OCI-LY1 (cell line): ENCODE measurements around the gene FRMD1.

ENCODE experiments used
- H2AFZ ChIP-seq: fragments of 200-600 bp; sonication (generic), shearing (Covaris generic); 2 replicates; pipeline ENCODE4 v1.6.0; 2014; ENCODE audit warnings: antibody characterized with exemption, mild to moderate bottlenecking, low read length
- H3F3A ChIP-seq: fragments of 200-600 bp; sonication (generic), shearing (Covaris generic); 2 replicates; pipeline ENCODE4 v1.6.0; 2014; ENCODE audit warnings: mild to moderate bottlenecking, antibody characterized with exemption, low read length, moderate library complexity; ENCODE audit not compliant: insufficient read depth
- H3K27ac ChIP-seq: fragments of 200-600 bp; sonication (generic); 2 replicates; pipeline ENCODE4 v1.5.1; 2014; ENCODE audit warnings: low read length, mixed run types, mild to moderate bottlenecking, low read depth; ENCODE audit not compliant: poor library complexity, severe bottlenecking
- H3K27me3 ChIP-seq: fragments of 200-600 bp; sonication (generic); 2 replicates; pipeline ENCODE4 v1.6.0; 2014; ENCODE audit warnings: antibody characterized with exemption, mild to moderate bottlenecking, low read length, moderate library complexity; ENCODE audit not compliant: insufficient read depth
- H3K36me3 ChIP-seq: fragments of 200-600 bp; sonication (generic); 2 replicates; pipeline ENCODE4 v1.6.1; 2014; ENCODE audit warnings: mild to moderate bottlenecking, antibody characterized with exemption, low read length, moderate library complexity, mixed read lengths; ENCODE audit not compliant: insufficient read depth
- H3K4me1 ChIP-seq: fragments of 200-600 bp; sonication (generic); 2 replicates; pipeline ENCODE4 v1.5.1; 2014; ENCODE audit warnings: mild to moderate bottlenecking, low read length, moderate library complexity; ENCODE audit not compliant: insufficient read depth, severe bottlenecking
- H3K4me2 ChIP-seq: fragments of 200-600 bp; sonication (generic), shearing (Covaris generic); 2 replicates; pipeline ENCODE4 v1.6.1; 2014; ENCODE audit warnings: low read length
- H3K4me3 ChIP-seq: fragments of 200-600 bp; sonication (generic); 2 replicates; pipeline ENCODE4 v1.5.1; 2014; ENCODE audit warnings: low read length, low read depth, mild to moderate bottlenecking, mixed read lengths; ENCODE audit not compliant: poor library complexity, severe bottlenecking
- H3K79me2 ChIP-seq: fragments of 200-600 bp; shearing (Covaris generic); 2 replicates; pipeline ENCODE4 v1.6.1; 2016; ENCODE audit warnings: mixed run types, low read length, mixed read lengths; ENCODE audit not compliant: insufficient read depth
- H3K9ac ChIP-seq: fragments of 200-600 bp; sonication (generic), shearing (Covaris generic); 2 replicates; pipeline ENCODE4 v1.6.1; 2014; ENCODE audit warnings: mild to moderate bottlenecking, low read length, mixed read lengths
- H3K9me2 ChIP-seq: fragments of 200-600 bp; sonication (generic), shearing (Covaris generic); 2 replicates; pipeline ENCODE4 v1.6.1; 2014; ENCODE audit warnings: low read depth, mild to moderate bottlenecking, low read length, mixed read lengths
- H3K9me3 ChIP-seq: fragments of 200-600 bp; shearing (Covaris generic); 2 replicates; pipeline ENCODE4 v1.6.1; 2014; ENCODE audit warnings: low read length, mixed read lengths
- H4K20me1 ChIP-seq: fragments of 200-600 bp; sonication (generic), shearing (Covaris generic); 2 replicates; pipeline ENCODE4 v1.6.0; 2016; ENCODE audit warnings: mild to moderate bottlenecking, low read length; ENCODE audit not compliant: insufficient read depth
- EZH2 ChIP-seq: fragments of 200-600 bp; sonication (generic), shearing (Covaris generic); IDR thresholded peaks from 2 replicates; pipeline ENCODE4 v1.8.0; 2017; ENCODE audit warnings: borderline replicate concordance, mixed run types, mild to moderate bottlenecking, antibody characterized with exemption, low read length, moderate library complexity, mixed read lengths
- TF ChIP-seq, protein P1 (sequence below): fragments of 200-600 bp; sonication (generic), shearing (Covaris generic); IDR thresholded peaks from 2 replicates; pipeline ENCODE4 v1.5.1; 2017; ENCODE audit warnings: mild to moderate bottlenecking, antibody characterized with exemption, low read length, moderate library complexity, mixed read lengths

FRMD1 gene

GRCh38 chr6:168056892-168057527 is 22.0 kb downstream of the FRMD1 start:
- H3K4me3 ChIP-seq, result no peak overlapping the region
- H3K27me3 ChIP-seq, result no peaks in the 10 kb centered on the region
- no peaks in the 10 kb centered on the region for H3K36me3 ChIP-seq
- H3K4me1 ChIP-seq, result no peaks in the 10 kb centered on the region
- no peaks in the 10 kb centered on the region for H3K9me2 ChIP-seq
- H2AFZ ChIP-seq, result no peak overlapping the region
- no peaks in the 10 kb centered on the region for H3K9me3 ChIP-seq
- no peaks in the 10 kb centered on the region for H3F3A ChIP-seq
- no peak overlapping the region for H3K9ac ChIP-seq
- H3K4me2 ChIP-seq, result no peak overlapping the region
- no peaks in the 10 kb centered on the region for H3K79me2 ChIP-seq
- no peak overlapping the region for H3K27ac ChIP-seq
- TF ChIP-seq, protein P1, sequence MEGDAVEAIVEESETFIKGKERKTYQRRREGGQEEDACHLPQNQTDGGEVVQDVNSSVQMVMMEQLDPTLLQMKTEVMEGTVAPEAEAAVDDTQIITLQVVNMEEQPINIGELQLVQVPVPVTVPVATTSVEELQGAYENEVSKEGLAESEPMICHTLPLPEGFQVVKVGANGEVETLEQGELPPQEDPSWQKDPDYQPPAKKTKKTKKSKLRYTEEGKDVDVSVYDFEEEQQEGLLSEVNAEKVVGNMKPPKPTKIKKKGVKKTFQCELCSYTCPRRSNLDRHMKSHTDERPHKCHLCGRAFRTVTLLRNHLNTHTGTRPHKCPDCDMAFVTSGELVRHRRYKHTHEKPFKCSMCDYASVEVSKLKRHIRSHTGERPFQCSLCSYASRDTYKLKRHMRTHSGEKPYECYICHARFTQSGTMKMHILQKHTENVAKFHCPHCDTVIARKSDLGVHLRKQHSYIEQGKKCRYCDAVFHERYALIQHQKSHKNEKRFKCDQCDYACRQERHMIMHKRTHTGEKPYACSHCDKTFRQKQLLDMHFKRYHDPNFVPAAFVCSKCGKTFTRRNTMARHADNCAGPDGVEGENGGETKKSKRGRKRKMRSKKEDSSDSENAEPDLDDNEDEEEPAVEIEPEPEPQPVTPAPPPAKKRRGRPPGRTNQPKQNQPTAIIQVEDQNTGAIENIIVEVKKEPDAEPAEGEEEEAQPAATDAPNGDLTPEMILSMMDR, result no peak
- TF ChIP-seq EZH2, result no peak
- H4K20me1 ChIP-seq, result no peaks in the 10 kb centered on the region

DNA sequence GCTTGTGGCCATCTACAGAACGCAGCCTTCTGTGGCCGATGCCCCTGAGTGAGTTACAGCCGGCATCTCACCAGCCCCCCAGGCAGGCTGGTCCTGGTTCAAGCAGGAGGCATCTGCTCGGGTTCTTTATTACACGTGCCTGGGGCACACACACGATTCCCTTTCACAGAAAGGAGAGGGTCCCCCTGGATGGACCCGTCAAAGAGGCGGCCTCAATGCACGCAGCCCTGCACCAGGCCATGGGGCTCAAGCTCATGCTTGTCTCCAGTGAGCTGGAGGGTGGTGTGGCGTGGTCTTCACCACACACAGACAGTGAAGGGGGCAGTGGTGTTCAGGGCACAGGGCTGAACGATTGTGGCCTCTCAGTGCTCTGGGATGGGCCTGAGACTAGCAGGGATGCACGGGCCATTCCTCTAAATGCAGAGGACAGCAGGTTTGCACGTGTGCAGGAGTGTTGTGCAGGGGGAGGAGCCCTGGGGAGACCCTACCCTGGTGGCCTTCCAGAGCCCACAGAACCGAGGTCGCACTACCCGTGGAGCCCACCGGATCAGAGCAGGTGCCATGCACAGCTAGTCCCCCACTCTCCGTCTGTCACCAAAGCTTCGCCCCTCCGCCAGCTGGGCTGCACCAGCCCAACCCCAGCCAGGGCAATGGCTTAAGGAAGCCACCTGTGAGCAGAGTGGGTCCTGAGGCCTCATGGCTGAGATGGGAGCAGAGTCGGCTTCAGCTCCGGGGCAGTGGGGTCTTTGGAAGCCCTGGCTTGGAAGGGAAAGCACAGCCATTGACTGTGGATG is 23.1 kb downstream of the FRMD1 start:
- no peaks in the 10 kb centered on the region for H3K36me3 ChIP-seq
- H3K4me1 ChIP-seq, result no peaks in the 10 kb centered on the region
- H3K27me3 ChIP-seq, result no peaks in the 10 kb centered on the region
- H3F3A ChIP-seq, result no peaks in the 10 kb centered on the region
- H3K4me3 ChIP-seq, result no peak overlapping the region
- H3K27ac ChIP-seq, result no peak overlapping the region
- H3K4me2 ChIP-seq, result no peak overlapping the region
- H4K20me1 ChIP-seq, result no peaks in the 10 kb centered on the region
- no peak overlapping the region for H3K9ac ChIP-seq
- no peaks in the 10 kb centered on the region for H3K9me2 ChIP-seq
- TF ChIP-seq, protein P1, result no peak
- TF ChIP-seq EZH2, result no peak
- H3K79me2 ChIP-seq, result no peaks in the 10 kb centered on the region
- no peak overlapping the region for H2AFZ ChIP-seq
- H3K9me3 ChIP-seq, result no peaks in the 10 kb centered on the region

- TF ChIP-seq, protein P1, result no peak
- TF ChIP-seq EZH2, result no peak
- H3K9ac ChIP-seq, result no peak overlapping the region
- H2AFZ ChIP-seq, result no peak overlapping the region
- H3F3A ChIP-seq, result no peaks in the 10 kb centered on the region
- H4K20me1 ChIP-seq, result no peaks in the 10 kb centered on the region
- no peak overlapping the region for H3K27ac ChIP-seq
- no peaks in the 10 kb centered on the region for H3K36me3 ChIP-seq
- H3K27me3 ChIP-seq, result no peaks in the 10 kb centered on the region
- no peaks in the 10 kb centered on the region for H3K79me2 ChIP-seq
- no peak overlapping the region for H3K4me2 ChIP-seq
- H3K9me3 ChIP-seq, result no peaks in the 10 kb centered on the region
- no peaks in the 10 kb centered on the region for H3K9me2 ChIP-seq
- no peak overlapping the region for H3K4me3 ChIP-seq
- no peaks in the 10 kb centered on the region for H3K4me1 ChIP-seq
Measured at GRCh38 chr6:168054765-168055560, 24.0 kb downstream of the FRMD1 start.
